GM18499 (cell line): ENCODE measurements around the gene ACACA.
"Not testable (repeated sequence)": the region's sequence is repeated elsewhere in the genome, so short reads cannot be mapped to it uniquely, and the experiment has no call there.

Source experiments
- ATAC-seq: cut with Tn5 transposase; IDR thresholded peaks from one replicate; pipeline ENCODE4 v1.9.1; 2021; ENCODE audit warnings: moderate number of reproducible peaks; ENCODE audit not compliant: insufficient read depth, unreplicated experiment

The ACACA gene

DNA sequence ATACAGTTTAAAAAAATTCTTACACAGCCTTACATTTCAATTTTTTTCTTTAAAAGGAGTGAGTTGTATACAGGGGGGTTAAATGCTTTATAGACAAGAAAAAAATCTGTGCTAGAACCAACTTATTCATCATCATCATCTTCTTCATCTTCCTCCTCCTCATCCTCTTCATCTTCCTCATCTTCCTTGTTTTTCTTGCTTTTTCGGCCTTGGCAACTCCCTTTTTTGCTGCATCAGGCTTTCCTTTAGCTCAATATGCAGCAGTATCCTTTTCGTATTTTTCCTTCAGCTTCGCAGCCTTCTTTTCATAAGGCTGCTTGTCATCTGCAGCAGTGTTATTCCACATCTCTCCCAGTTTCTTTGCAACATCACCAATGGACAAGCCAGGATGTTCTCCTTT is 263.1 kb downstream of the ACACA start:
- ATAC-seq: not testable (repeated sequence)

DNA sequence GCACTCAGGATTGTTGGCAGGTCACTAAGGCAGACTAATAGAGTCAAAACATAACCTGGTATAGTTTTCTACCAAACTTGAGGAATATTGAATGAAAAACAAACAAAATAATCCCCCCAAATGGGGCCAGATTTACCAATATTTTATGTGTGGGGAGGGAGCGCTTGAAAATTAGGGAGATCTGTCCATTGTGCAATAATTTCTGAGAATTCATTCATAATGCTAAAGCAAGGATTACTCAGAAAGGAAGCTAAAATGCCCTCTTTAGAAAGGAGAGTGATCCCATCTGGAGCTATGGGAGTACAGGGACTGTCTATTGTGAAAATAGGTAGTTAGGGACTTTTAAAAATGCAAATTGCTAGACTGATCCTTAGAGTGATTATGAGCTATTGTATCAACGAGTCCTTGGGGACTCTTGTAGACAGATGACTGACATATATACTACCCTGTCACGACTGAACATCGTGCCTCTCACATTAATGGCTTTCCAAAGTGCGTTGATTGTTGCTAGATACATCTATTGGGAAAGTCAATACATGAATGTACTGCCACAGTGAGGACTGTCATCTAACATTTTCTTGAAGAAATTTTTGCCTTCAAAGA is 264.2 kb downstream of the ACACA start:
- no peak for ATAC-seq

DNA sequence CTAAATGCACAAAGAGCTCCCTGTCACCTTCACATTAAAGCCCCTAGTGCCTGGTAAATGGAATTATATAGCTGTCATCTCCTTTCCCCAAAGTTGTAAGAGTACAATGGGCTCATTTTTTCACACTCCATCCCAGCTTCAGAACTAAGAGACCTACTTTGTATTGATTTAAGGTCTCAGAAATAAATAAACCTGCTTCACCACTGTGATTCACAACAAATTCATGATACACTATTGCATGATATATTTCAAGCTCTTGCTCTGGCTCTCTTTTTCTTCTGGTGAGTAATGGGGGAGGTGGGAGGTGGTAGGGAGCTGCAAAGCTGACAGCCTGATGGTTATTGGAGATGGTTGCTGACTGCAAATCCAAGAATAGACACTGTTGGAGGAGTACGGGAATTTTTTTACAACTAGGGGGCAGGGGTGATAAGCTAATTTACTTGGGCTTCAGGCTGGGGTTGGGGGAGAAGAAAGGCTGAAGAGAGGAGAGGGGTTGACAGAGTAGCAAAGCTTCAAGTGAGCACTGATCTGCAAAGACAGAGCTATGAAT is 268.0 kb downstream of the ACACA start:
- no peak for ATAC-seq

DNA sequence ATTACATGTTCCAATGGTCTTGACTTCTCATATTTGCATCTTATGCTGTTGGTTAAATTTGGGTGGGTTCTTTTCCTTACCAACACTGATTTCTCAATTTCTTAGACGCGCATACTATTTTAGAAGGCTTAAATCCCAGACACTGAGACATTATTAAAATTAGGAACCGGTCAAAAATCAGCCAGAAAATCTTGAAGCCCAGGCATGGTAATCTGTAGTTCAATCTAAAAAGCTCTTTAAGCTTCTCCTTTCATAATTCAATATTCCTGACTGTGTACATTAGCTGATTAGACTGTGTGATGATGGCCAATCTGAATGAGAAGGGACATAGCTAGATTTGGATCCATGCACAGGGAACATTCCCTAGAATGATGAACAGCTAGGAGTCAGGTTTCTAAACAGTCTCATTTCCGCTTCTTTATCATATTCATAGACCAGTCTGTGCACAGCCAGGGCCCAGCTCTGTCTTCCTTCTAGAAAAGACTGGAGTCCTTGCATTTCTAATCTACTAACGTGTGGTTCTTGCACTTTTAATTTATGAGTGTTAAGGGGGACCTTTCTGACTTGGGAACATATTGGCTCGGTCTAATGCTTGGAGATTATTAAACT is 268.6 kb downstream of the ACACA start:
- ATAC-seq: no peak

DNA sequence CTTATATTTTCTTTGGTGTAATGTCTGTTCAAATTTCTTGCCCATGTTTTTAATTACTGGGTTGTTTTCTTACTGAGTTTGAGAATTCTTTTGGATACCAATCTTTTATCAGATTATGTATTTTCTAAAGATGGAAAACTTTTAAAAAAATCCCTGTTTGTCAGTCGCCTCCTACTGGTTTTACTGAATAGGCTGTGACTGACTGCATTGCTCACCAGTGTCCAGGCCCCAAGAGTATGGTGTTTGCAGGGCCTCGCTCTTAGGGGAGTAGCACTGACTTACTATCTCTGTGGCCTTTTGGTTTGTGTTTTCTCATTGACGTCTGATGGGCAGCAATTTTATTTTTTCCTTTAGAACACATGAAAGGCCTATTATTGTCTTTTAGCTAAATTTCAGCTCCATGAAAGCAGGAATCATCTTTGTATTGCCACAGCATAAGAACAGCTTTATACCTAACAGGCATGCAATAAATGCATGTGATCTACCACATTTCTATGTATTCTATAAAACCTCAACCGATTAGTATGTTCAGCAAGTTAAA is 269.5 kb downstream of the ACACA start:
- no peak for ATAC-seq

DNA sequence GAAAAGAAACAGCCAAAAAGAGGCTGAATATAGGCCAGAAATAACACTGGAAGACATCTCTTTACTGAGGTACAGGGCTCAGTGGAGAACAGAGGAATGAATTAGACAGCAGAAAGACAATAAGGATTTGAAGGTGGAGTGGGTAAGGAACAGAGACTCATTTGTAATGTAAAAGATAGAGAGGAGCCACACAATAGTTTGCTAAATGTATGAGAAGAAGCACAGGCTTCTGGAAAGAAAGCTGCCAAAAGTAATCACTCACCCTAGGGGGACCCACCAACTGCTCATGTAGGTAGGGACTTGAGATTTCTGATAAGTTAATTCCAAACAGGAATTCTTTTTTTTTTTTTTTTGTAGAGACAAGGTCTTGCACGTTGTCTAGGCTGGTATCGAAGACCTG is 271.1 kb downstream of the ACACA start:
- ATAC-seq: no peak

DNA sequence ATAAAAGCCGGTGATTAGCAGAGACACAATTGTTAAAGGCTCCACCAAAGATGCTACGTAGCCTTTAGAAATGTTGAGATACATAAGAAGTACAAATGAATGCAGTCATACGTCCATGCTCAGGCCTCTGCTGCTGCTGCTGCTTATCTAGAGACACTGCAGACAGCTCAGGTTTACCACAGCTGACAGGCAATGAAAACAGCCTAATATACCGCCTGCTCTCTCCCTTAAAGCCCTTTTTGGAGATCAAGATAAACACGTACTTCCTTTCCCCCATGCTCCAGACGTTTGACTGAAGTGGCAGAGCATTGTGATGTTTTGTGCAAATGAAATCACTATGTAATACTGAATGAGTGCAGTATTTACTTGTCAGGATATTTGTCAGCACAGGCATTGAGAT is 272.6 kb downstream of the ACACA start:
- no peak for ATAC-seq

DNA sequence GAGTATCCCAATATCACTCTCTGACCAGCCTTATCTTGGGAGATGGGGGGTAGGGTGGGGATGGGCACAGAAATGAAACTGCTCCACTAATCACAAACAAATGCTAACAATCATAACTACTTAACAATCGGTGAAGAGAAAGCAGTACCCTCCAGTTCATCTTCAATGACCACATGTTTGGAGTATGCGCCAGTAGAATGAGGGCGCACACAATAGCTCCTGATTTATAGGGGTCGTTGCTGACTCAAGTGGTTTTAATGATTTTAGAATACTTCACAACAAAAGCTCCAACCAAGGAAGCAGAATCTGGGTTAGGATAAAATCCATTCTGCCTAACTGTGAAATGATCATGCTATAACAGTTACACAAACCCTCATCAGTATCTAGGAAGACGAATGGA is 273.5 kb downstream of the ACACA start:
- ATAC-seq: no peak

DNA sequence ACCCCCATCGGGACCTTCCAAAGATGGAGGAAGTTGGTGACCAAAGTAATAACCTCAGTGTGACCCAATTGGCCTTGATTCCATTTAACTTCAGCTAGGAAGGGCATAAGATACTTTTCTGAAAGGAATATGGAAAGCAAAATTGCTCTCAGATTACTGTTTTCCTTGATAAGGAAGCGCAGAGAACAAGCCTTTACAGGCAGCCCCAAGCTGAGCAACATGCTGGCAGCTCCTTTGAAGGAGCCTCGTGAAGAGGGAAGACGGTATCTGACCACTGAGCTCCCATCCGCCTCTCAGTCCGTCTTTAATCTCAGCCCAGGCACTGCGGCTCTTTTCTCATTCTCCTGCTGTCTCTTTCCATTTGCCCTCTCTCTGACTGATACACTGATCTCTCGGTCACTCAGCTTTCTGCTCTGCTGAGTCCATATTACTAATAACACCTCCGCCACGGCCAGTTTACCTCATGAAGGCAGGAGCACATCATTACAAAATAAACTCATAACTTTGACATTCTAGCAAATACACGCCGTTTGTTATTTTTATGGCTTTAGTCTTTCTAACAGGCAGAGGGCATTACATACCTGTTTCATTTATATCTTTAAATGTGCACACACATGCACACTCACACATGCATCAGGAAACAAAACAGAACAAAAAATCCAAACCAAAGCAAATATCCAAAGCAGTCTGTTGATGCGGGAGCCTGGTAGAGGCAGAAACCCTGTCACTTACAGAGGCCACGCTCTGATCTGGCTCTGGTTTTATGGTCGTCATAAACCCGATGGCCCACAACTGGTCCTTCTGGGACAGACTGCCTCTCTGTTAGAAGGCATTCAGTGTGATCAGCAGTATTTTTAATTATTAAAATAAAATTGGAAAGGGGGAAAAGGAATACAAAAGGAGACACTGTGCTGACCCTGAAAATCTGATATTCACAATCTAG is 274.7 kb downstream of the ACACA start:
- ATAC-seq: no peak

DNA sequence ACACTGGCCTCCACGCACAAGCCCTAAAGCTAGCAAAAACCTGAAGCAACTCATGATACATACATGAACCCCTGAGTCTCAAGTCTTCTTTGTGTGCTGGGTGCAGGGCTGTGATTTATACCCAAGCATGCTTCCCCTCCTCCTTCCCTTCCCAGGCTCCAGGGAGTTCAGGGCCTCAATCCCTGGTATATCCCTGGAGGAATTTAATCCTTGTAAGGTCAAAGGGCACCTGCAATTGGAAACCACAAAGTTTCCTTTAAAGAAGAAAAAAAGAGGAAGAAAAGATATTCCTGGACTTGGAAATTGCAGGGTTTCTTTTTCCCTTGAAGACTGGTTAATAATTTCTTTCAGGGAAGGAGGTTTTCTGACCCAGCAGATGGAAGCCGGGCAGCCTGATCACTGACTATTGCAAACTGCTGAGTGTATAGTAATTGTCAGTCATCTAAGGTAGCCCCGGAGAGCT is 275.6 kb downstream of the ACACA start:
- no peak for ATAC-seq

DNA sequence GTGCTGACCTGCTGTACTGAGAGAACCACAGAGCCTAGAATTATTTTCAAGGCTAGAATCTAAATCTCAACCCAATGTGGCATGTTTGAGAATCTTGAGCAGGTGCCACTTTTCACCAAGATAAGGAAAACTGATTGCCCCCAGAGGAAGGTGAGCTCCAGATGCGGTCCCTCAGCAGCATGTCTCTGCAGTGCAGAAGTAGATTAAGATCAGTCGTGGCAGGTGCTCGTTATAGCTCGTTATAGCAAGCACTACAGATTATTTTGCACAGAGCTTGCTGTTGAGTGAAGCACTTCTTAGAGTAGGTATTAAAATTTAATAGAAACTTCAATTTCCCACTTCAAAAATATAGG is 281.8 kb downstream of the ACACA start:
- ATAC-seq: no peak

DNA sequence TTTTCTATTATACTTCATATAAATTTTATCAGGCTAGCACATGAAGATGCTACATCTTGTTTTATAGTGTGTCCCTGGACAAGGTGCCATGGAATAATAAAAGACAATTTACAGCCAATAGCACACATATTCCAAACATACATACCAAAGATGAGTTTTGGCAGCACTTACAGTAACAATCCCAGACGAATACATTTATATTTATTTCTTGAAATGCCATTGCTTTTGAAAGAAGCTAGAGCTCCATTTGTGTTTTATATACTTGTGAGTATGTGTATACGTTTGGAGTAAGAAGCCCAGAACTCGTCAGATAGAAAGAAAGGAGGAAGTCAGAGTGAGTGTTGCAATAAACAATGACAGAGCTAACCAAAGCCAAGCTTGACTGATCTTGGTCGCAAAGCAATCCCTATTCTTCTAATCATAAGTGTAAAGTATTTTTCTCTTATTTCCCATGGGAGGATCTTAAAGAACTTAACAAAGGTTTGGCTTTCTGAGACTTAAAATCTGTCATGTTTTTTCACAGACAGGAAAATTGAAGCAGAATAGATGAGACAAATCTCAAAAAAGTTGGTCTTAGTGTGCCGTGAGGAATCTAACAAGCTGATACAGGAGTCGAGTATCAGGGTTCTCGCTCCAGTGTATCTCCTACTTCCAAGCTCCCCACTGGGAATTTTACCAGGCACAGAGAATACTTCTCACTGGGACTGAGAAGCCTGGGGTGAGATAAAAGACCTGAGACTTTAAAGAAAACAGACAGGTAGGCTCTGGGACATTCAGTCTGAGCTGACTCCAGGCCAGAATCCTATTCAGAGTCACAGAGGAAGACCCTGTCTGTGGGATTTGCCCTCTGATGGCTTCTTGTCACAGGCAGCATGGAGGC is 282.5 kb downstream of the ACACA start:
- ATAC-seq: no peak

DNA sequence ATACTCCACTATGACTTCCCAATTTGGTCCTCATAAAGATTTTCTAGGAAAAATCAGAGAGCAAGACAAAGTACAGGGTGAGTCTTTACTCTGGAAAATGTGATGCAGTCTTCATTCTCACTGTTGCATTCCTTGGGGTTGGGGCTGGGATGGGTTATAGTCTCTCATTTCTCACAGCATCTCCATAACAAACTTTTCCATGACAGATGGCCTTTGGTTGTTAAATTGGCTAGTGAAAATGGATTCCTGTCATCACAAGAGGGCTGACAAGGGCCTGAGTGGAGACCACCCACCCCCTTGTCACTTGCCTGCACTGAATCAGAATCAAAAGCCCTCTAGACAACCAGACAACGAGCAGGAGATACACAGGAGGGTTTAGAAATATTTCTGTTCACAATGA is 283.2 kb downstream of the ACACA start:
- no peak for ATAC-seq

DNA sequence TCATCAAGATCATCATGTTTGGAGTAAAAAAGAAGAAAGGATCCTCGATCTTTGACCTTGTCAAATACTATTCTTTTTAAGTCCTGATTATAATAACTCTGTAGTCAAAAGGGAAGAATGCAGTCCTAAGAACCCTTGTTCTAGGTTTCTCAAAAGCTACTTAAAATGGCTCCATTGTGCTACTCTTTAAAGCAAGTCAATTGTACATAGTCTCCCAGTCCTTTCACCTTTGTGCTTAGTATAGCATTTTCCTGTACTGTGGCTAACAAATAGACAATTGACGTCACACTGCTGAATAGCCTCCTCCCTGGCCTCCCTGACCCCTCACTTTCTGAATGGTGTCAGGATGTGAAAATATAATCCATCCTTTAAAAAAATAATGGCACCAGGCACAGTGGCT is 285.0 kb downstream of the ACACA start:
- no peak for ATAC-seq

DNA sequence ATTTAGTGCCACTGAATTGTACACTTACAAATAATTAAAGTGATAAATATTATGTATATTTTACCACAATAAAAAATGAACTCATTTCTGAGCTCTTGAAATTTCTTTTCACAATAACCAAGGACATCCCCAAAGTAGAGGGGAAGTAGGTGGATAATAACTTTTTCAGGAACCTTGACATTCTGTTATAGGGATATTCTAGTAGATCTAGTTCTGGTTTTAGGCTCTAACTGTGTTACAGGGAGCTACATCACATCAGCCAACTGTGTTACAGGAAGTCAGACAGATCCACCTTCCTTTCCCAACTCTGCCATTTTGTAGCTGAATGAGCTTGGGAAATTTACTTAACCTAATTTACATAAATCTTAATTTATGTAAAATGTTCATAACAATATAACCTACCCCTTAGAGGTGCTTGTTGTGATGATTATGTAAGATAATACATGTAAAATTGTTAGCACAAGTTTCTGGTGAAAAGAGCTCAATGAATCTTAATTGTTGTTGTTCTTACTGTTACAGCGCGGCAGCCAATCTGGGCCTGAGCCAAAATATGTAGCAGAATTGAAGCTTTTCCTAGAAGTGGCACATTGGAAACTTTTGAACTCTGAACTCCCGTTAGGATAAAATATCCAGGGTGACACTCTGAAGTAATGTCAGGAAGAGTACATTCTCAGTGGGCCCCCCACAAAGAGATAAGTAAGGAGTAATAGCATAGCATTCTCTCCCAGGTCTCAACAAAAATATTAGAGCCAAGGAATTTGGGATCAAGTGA is 288.1 kb downstream of the ACACA start:
- ATAC-seq: no peak

DNA sequence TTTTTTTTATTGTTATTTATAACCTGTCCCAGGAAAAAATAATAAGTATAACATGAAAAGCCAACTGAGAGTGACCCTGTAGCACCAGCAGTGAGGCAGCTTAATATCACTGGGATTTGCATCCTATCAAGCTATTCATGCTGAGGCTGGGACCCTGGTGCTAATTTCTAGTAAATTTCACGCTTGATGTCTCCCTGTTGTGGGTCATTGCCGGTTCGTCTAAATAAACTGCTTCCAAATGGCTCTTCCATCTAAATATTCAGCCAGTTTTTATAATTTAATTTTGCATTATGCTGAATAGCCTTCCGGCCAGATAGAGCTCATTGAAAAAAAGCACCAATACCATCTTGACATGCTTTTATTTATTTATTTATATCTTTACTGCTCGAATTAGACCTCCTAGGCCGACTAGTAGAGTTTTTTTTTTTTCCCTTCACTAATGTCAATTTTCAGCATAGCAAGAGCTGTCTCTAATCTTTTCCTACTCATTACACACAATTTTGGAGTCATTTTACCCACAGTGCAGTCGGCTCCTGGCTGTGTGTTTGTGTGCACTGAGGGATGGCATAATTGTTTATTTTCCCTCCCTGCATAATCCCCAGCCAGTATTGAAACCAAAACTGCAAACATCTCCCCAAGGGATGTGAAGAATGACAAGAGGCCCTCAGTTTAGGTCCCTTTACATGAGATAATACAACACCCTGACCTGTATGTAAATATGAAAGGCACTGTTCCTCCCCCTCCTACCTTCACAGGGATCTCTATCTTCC is 289.1 kb downstream of the ACACA start:
- ATAC-seq: no peak

DNA sequence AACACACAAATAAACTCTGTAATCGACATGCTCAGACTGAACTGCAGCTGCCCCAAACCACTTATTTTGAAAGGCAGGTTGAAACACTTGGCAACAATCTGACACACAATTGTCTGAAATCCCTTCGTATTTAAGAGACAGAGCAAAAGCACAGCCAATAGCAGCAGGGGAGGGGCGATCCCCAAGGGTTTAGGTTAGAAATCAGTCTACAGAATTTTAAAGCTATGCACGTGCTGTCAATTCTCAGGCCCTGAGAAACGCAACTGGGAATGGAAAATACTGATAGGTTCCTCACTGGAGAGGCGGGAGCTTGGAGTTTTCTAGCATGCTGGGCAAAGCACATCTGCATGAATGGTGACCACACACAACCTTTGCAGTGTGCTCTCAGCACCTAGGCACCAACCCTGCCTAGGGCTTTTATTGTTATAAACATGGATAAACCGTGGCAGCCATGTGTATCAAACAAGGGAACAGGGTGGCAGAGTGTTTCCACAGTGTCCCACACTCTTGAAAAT is 289.9 kb downstream of the ACACA start:
- no peak for ATAC-seq

DNA sequence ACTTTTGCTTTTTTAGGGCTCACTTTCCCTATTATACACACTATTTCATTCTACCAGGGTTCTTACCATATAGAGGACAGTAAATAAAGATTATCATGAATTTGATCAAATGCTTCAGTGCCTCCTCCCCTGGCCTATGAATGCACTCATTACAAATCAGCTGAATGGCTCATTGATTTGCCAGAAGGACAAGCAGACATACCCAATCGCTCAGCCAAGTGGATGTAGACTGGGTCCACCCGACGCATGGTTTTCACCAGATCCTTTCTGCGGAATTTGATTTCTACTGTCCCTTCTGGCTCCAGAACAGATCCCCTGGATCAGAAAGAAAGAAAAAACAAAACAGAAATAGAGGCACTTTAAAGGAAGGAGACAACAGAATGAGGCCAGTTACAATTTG is 295.3 kb downstream of the ACACA start:
- ATAC-seq: no peak
